Measurements from ENCODE around the gene SLC6A19. TPM values are rescaled to one million over a fixed set of nuclear protein-coding genes. Genes with fewer than 3 reads are reported as not detected.

Gene SLC6A19
- total and polyA plus RNA-seq, 10 donors = under 0.01 to 0.50 TPM; not detected in 8

- Histone ChIP-seq H3K4me1 (no peaks in the 10 kb centered on the region), H3K27me3 (replicated peaks in 1 of 7) (peaks cover 0 to 6% (median 0%) of the 10 kb centered on the region in 7 donors), H3K27ac (no peak overlapping the region), H3K9me3 (no peaks in the 10 kb centered on the region), H3K4me3 (no peak overlapping the region), H3K36me3 (no peaks in the 10 kb centered on the region)
- DNase-seq = no peak
- TF ChIP-seq CTCF (IDR thresholded peaks at IDR 0.05 in 8 of 11, conservative IDR thresholded peaks at IDR 0.05 in 3 of 11) (no peak), POLR2AphosphoS5 (IDR thresholded peaks at IDR 0.05) (no peak), POLR2A (IDR thresholded peaks at IDR 0.05) (no peak)
- WGBS, 5 donors = 93 to 95% (median 94%) methylated on average over 31 to 39 of the region's 39 CpGs
- intact Hi-C loops (cut with DNase I; ENCODE audit: low total_unique reads) = no loop called here
These were observed 69.8 kb downstream of the SLC6A19 start for GRCh38 chr5:1270933-1271914.

GRCh38 chr5:1272201-1272600 is 70.8 kb downstream of the SLC6A19 start:
- WGBS, 5 donors = 95 to 98% (median 96%) methylated on average over 16 to 21 of the region's 21 CpGs
- no peak for DNase-seq
- peaks cover 0 to 6% (median 0%) of the 10 kb centered on the region in 7 donors for H3K27me3 ChIP-seq (replicated peaks in 1 of 7)

GRCh38 chr5:1273745-1274144 is 72.3 kb downstream of the SLC6A19 start:
- no peaks in the 10 kb centered on the region for H3K36me3 ChIP-seq
- intact Hi-C loops (cut with DNase I; ENCODE audit: low total_unique reads) = no loop called here
- peaks cover 0 to 8% (median 2%) of the 10 kb centered on the region in 8 donors for H3K9me3 ChIP-seq
- TF ChIP-seq POLR2A (IDR thresholded peaks at IDR 0.05) = no peak
- no peak for TF ChIP-seq CTCF (IDR thresholded peaks at IDR 0.05 in 8 of 11, conservative IDR thresholded peaks at IDR 0.05 in 3 of 11)
- no peak for TF ChIP-seq POLR2AphosphoS5 (IDR thresholded peaks at IDR 0.05)
- no peaks in the 10 kb centered on the region for H3K4me1 ChIP-seq
- 92 to 97% (median 95%) methylated on average over 18 to 20 of the region's 20 CpGs for WGBS, 5 donors
- no peak overlapping the region for H3K27ac ChIP-seq
- H3K27me3 ChIP-seq (replicated peaks in 1 of 7) = peaks cover 0 to 6% (median 0%) of the 10 kb centered on the region in 7 donors
- no peak overlapping the region for H3K4me3 ChIP-seq
- DNase-seq = no peak

More at GRCh38 chr5:1272201-1272600, 70.8 kb downstream of the SLC6A19 start:
- H3K36me3 ChIP-seq = no peaks in the 10 kb centered on the region
- H3K4me1 ChIP-seq = no peaks in the 10 kb centered on the region
- TF ChIP-seq CTCF (IDR thresholded peaks at IDR 0.05 in 8 of 11, conservative IDR thresholded peaks at IDR 0.05 in 3 of 11) = no peak
- TF ChIP-seq POLR2A (IDR thresholded peaks at IDR 0.05) = no peak
- no peak for TF ChIP-seq POLR2AphosphoS5 (IDR thresholded peaks at IDR 0.05)
- no peak overlapping the region for H3K4me3 ChIP-seq
- H3K9me3 ChIP-seq = no peaks in the 10 kb centered on the region
- intact Hi-C loops (cut with DNase I; ENCODE audit: low total_unique reads) = no loop called here
- no peak overlapping the region for H3K27ac ChIP-seq

- Histone ChIP-seq H3K4me3 (no peak overlapping the region), H3K27ac (no peak overlapping the region), H3K9me3 (peaks cover 0 to 10% (median 5%) of the 10 kb centered on the region in 8 donors), H3K4me1 (no peaks in the 10 kb centered on the region), H3K36me3 (no peaks in the 10 kb centered on the region), H3K27me3 (replicated peaks in 1 of 7) (peaks cover 0 to 6% (median 0%) of the 10 kb centered on the region in 7 donors)
- intact Hi-C loops (cut with DNase I; ENCODE audit: low total_unique reads) = no loop called here
- TF ChIP-seq POLR2AphosphoS5 (IDR thresholded peaks at IDR 0.05) = no peak
- TF ChIP-seq CTCF (IDR thresholded peaks at IDR 0.05 in 8 of 11, conservative IDR thresholded peaks at IDR 0.05 in 3 of 11) = no peak
- TF ChIP-seq POLR2A (IDR thresholded peaks at IDR 0.05) = no peak
- DNase-seq = no peak
- 87 to 90% (median 89%) methylated on average over 16 of the region's 16 CpGs for WGBS, 5 donors
These were observed 73.1 kb downstream of the SLC6A19 start for GRCh38 chr5:1274471-1274870.
